Fibroblast of lung (primary cell): ENCODE data around the gene SLC34A3. TPM values are rescaled to one million over a fixed set of nuclear protein-coding genes. Genes with fewer than 3 reads are reported as not detected.

ENCODE experiments used
- DNase-seq, 2 donors: peaks; one replicate each; pipeline versions ENCODE4 v3.0.0 to v3.0.0-alpha.2; 2010; ENCODE audit warnings: low read depth in 2 of 2
- H2AFZ ChIP-seq: 2 replicates; pipeline ENCODE4 v1.5.1; 2012; ENCODE audit warnings: low read length, control low read depth, inconsistent platforms
- H3K27ac ChIP-seq: 2 replicates; pipeline ENCODE4 v1.5.1; 2011; ENCODE audit warnings: low read length, control low read depth; ENCODE audit not compliant: insufficient read depth
- H3K27me3 ChIP-seq: 2 replicates; pipeline ENCODE4 v1.5.1; 2011; ENCODE audit warnings: mild to moderate bottlenecking, low read length; ENCODE audit not compliant: control insufficient read depth, insufficient read depth
- H3K36me3 ChIP-seq: 2 replicates; pipeline ENCODE4 v1.5.1; 2011; ENCODE audit warnings: low read length; ENCODE audit not compliant: control insufficient read depth, insufficient read depth
- H3K4me1 ChIP-seq: 2 replicates; pipeline ENCODE4 v1.5.1; 2011; ENCODE audit warnings: low read length; ENCODE audit not compliant: control insufficient read depth, insufficient read depth; ENCODE audit errors: extremely low read depth
- H3K4me2 ChIP-seq: 2 replicates; pipeline ENCODE4 v1.5.1; 2011; ENCODE audit warnings: low read length, control low read depth; ENCODE audit not compliant: insufficient read depth; ENCODE audit errors: extremely low read depth
- H3K4me3 ChIP-seq, 4 experiments: fragments of 200-600 bp in 1 of 4; sonication (generic) in 1 of 4; replicated peaks in 1 of 4; 2 replicates each; pipeline ENCODE4 v1.5.1; 2011 to 2016; ENCODE audit warnings: low read length in 4 of 4, low read depth in 3 of 4, mild to moderate bottlenecking in 3 of 4, control low read depth in 2 of 4, inconsistent platforms in 1 of 4, mixed read lengths in 1 of 4; ENCODE audit not compliant: insufficient read depth in 1 of 4; ENCODE audit errors: control extremely low read depth in 1 of 4
- H3K79me2 ChIP-seq: 2 replicates; pipeline ENCODE4 v1.5.1; 2012; ENCODE audit warnings: mild to moderate bottlenecking, low read length, inconsistent platforms; ENCODE audit not compliant: control insufficient read depth, insufficient read depth
- H3K9ac ChIP-seq: 2 replicates; pipeline ENCODE4 v1.5.1; 2011; ENCODE audit warnings: mild to moderate bottlenecking, low read length, control low read depth; ENCODE audit not compliant: insufficient read depth
- H3K9me3 ChIP-seq: 2 replicates; pipeline ENCODE4 v1.5.1; 2012; ENCODE audit warnings: low read depth, low read length; ENCODE audit not compliant: control insufficient read depth, insufficient read depth
- H4K20me1 ChIP-seq: 2 replicates; pipeline ENCODE4 v1.5.1; 2011; ENCODE audit warnings: low read length; ENCODE audit not compliant: control insufficient read depth, insufficient read depth; ENCODE audit errors: extremely low read depth
- EZH2 ChIP-seq: IDR thresholded peaks from 2 replicates; pipeline ENCODE4 v1.5.1; 2012; ENCODE audit warnings: low read length, control low read depth, mild to moderate bottlenecking; ENCODE audit errors: missing control alignments
- polyA plus RNA-seq, 2 donors: library from polyadenylated mRNA; depleted of rRNA in 1 of 2; stranded (reverse) in 1 of 2; unstranded in 1 of 2; fragments of >200 nt; gene quantifications; 2 replicates each; pipeline ENCODE4 v1.2.1, GENCODE V29; 2011 to 2012; ENCODE audit warnings: missing spikeins in 1 of 2
- total RNA-seq: library from RNA; depleted of rRNA; stranded (reverse); fragments of >200 nt; gene quantifications from 2 replicates; pipeline ENCODE4 v1.2.1, GENCODE V29; 2014
- TF ChIP-seq, protein P1 (sequence below), 2 donors: IDR thresholded peaks in 1 of 2; conservative IDR thresholded peaks in 1 of 2; 1 replicate in 1 of 2; 2 replicates in 1 of 2; pipeline ENCODE4 v1.5.1; 2011 to 2012; ENCODE audit warnings: low read length in 2 of 2, control low read depth in 1 of 2, inconsistent platforms in 1 of 2, low read depth in 1 of 2, mild to moderate bottlenecking in 1 of 2

The SLC34A3 gene
- total and polyA plus RNA-seq, 2 donors (not counting 1 experiment from before 2014, with no cell fraction given) = not detected

- no peaks in the 10 kb centered on the region for H3K27me3 ChIP-seq
- H4K20me1 ChIP-seq = no peaks in the 10 kb centered on the region
- H3K9ac ChIP-seq = no peak overlapping the region
- peak overlapping the region; percentile 92 for H3K4me2 ChIP-seq
- H3K36me3 ChIP-seq = peaks cover 18% of the 10 kb centered on the region
- peaks cover 19% of the 10 kb centered on the region for H3K4me1 ChIP-seq
- peaks cover 37% of the 10 kb centered on the region for H3K79me2 ChIP-seq
- no peaks in the 10 kb centered on the region for H3K9me3 ChIP-seq
- peak overlapping the region; percentile 92 for H3K27ac ChIP-seq
- DNase-seq = no peak
- no peak for TF ChIP-seq EZH2
- TF ChIP-seq, protein P1, sequence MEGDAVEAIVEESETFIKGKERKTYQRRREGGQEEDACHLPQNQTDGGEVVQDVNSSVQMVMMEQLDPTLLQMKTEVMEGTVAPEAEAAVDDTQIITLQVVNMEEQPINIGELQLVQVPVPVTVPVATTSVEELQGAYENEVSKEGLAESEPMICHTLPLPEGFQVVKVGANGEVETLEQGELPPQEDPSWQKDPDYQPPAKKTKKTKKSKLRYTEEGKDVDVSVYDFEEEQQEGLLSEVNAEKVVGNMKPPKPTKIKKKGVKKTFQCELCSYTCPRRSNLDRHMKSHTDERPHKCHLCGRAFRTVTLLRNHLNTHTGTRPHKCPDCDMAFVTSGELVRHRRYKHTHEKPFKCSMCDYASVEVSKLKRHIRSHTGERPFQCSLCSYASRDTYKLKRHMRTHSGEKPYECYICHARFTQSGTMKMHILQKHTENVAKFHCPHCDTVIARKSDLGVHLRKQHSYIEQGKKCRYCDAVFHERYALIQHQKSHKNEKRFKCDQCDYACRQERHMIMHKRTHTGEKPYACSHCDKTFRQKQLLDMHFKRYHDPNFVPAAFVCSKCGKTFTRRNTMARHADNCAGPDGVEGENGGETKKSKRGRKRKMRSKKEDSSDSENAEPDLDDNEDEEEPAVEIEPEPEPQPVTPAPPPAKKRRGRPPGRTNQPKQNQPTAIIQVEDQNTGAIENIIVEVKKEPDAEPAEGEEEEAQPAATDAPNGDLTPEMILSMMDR (conservative IDR thresholded peaks at IDR 0.05 in 1 of 2, IDR thresholded peaks at IDR 0.05 in 1 of 2; ENCODE audit: low read depth in 1 of 2, low read length in 2 of 2) = no peak
- H2AFZ ChIP-seq = no peak overlapping the region
- H3K4me3 ChIP-seq = peak overlapping the region in 1 of 4 experiments; percentile 97
Measured at GRCh38 chr9:137190315-137190856, 40.3 kb upstream of the SLC34A3 start.

DNA sequence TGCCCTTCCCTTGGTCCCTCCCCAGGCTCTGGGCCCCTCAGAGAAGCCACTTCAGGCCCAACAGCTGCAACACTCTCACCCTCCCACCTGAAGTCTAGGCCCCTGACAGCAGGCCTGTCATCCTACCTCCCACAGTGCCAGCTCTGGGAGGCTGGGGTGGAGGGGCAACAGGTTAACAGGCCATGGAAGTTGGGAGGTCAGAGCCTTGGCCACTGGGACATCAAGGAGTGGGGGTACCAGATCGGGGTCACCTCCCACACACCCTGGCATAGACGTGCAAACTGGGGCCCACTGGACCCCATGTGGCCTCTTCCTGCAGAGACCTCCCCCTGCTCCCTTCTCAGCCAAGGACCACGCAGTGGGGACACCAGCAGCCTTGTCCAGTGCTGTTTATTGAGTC lies 39.5 kb upstream of the SLC34A3 start:
- Histone ChIP-seq H4K20me1 (no peaks in the 10 kb centered on the region), H3K4me3 (no peak overlapping the region), H3K9me3 (no peaks in the 10 kb centered on the region), H3K36me3 (peaks cover 17% of the 10 kb centered on the region), H3K27ac (no peak overlapping the region), H3K4me1 (peaks cover 19% of the 10 kb centered on the region), H3K9ac (no peak overlapping the region), H3K79me2 (peaks cover 37% of the 10 kb centered on the region), H3K4me2 (no peak overlapping the region), H3K27me3 (no peaks in the 10 kb centered on the region), H2AFZ (no peak overlapping the region)
- DNase-seq = no peak
- TF ChIP-seq, protein P1 (conservative IDR thresholded peaks at IDR 0.05 in 1 of 2, IDR thresholded peaks at IDR 0.05 in 1 of 2; ENCODE audit: low read depth in 1 of 2, low read length in 2 of 2) = no peak
- no peak for TF ChIP-seq EZH2

- H3K9ac ChIP-seq = no peak overlapping the region
- no peaks in the 10 kb centered on the region for H3K9me3 ChIP-seq
- H2AFZ ChIP-seq = no peak overlapping the region
- H3K4me1 ChIP-seq = peaks cover 17% of the 10 kb centered on the region
- H3K27me3 ChIP-seq = no peaks in the 10 kb centered on the region
- no peak overlapping the region for H3K4me3 ChIP-seq
- no peak overlapping the region for H3K4me2 ChIP-seq
- no peak for DNase-seq
- TF ChIP-seq, protein P1 (conservative IDR thresholded peaks at IDR 0.05 in 1 of 2, IDR thresholded peaks at IDR 0.05 in 1 of 2; ENCODE audit: low read depth in 1 of 2, low read length in 2 of 2) = no peak
- no peak for TF ChIP-seq EZH2
- no peaks in the 10 kb centered on the region for H4K20me1 ChIP-seq
- H3K27ac ChIP-seq = no peak overlapping the region
- peaks cover 36% of the 10 kb centered on the region for H3K79me2 ChIP-seq
- H3K36me3 ChIP-seq = peaks cover 15% of the 10 kb centered on the region
Measured at GRCh38 chr9:137191691-137192447, 38.8 kb upstream of the SLC34A3 start.
